Psoas muscle (tissue), 8 donors: Measurements from ENCODE around the gene CARMIL3. TPM values are rescaled to one million over a fixed set of nuclear protein-coding genes. Genes with fewer than 3 reads are reported as not detected.
A peak's percentile ranks its signal among the peaks of the same experiment; 100 is the strongest.
"Not testable (repeated sequence)": the region's sequence is repeated elsewhere in the genome, so short reads cannot be mapped to it uniquely, and the experiment has no call there.

Experiments
- ATAC-seq, 4 donors: fragments of 200-7000 bp; cut with Tn5 transposase; one replicate each; pipeline ENCODE4 v1.9.1; 2020; ENCODE audit warnings: moderate library complexity in 3 of 4, mild to moderate bottlenecking in 2 of 4
- DNase-seq, 2 donors: peaks; one replicate each; pipeline ENCODE4 v3.0.0-alpha.2; 2020
- H3K27ac ChIP-seq: fragments of 200-600 bp; one replicate; pipeline ENCODE4 v1.8.0; 2022
- H3K27me3 ChIP-seq, 3 donors: fragments of 200-600 bp in 1 of 3; one replicate each; pipeline versions ENCODE4 v1.6.1 to v1.8.0; 2013 to 2022; ENCODE audit warnings: low read length in 2 of 3, mild to moderate bottlenecking in 2 of 3, moderate library complexity in 1 of 3; ENCODE audit not compliant: insufficient read depth in 3 of 3
- H3K36me3 ChIP-seq, 2 donors: fragments of 200-600 bp in 1 of 2; one replicate each; pipeline versions ENCODE4 v1.6.1 to v1.8.0; 2013 to 2022; ENCODE audit warnings: low read depth in 1 of 2, mild to moderate bottlenecking in 1 of 2, moderate library complexity in 1 of 2; ENCODE audit not compliant: insufficient read depth in 1 of 2
- H3K4me1 ChIP-seq: fragments of 200-600 bp; one replicate; pipeline ENCODE4 v1.8.0; 2022
- H3K4me3 ChIP-seq: fragments of 200-600 bp; one replicate; pipeline ENCODE4 v1.8.0; 2022; ENCODE audit warnings: mild to moderate bottlenecking
- H3K9me3 ChIP-seq: fragments of 200-600 bp; one replicate; pipeline ENCODE4 v1.8.0; 2022
- WGBS, 3 donors: extraction: QIAGEN DNeasy Blood & Tissue Kit; methylation state at CpG; one replicate each; pipeline versions ENCODE4 v1.1.6 to v1.1.7; 2013; 5-methylcytosine and 5-hydroxymethylcytosine counted together
- intact Hi-C, 2 donors: fragments of 100-400 bp; cut with DNase I; formaldehyde crosslinking; loops; one replicate each; pipeline versions ENCODE4 v1.11.0 to v1.14.2; 2022
- polyA plus RNA-seq, 3 donors: library from polyadenylated mRNA; stranded (reverse); fragments of 200-250 nt; gene quantifications; one replicate each; pipeline ENCODE4 v1.2.3, GENCODE V29; 2013
- total RNA-seq, 4 donors: library from RNA; stranded (reverse); fragmentation: NEBNext Ultra II Directional in 2 of 4; extraction: Animal tissue kit (Norgen Biotek cat#: 25700) in 2 of 4; gene quantifications; one replicate each; pipeline versions ENCODE4 v1.2.1 to v1.2.4, GENCODE V29; 2021 to 2023
- TF ChIP-seq, protein P1 (sequence below): fragments of 200-600 bp; IDR thresholded peaks from one replicate; pipeline ENCODE4 v1.8.0; 2022; ENCODE audit warnings: antibody characterized with exemption
- donor health status: healthy with polysubstance abuse.
- donor health status: DM: no; HTN: no; CAD: no; lungs with moderate emphysema.
- donor health status: Bipolar disorder and iron deficiency.
- donor health status: healthy.
- donor health status: DM: yes; HTN: yes; CAD: no.
- donor health status: DM: no; HTN: no; CAD: no.
- donor health status: DM: no; HTN: no; CAD: no.
- donor health status: DM: yes; HTN: yes; CAD: no.

The CARMIL3 gene
- total and polyA plus RNA-seq, 7 donors = 0.04 to 0.19 (median 0.08) TPM; not detected in 2

DNA sequence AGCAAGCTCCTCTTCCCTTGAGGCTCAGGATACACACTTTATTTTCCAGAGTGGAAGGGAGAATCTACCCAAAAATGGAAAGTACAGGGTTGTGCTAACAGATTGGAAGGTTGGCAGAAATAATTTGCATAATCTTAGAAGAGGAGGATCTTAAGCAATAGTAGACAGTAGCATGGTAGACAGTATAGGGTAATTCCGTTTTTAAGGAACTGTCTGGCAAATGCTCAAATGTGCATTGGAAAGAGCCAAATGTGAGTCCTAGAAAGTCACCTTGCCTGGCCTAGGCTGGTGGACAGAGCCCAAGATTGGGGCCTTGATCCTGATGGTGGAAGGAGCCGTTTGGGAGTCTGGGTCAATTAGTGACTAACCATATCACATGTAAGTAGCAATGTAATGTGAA lies 13.1 kb upstream of the CARMIL3 start:
- TF ChIP-seq, protein P1, sequence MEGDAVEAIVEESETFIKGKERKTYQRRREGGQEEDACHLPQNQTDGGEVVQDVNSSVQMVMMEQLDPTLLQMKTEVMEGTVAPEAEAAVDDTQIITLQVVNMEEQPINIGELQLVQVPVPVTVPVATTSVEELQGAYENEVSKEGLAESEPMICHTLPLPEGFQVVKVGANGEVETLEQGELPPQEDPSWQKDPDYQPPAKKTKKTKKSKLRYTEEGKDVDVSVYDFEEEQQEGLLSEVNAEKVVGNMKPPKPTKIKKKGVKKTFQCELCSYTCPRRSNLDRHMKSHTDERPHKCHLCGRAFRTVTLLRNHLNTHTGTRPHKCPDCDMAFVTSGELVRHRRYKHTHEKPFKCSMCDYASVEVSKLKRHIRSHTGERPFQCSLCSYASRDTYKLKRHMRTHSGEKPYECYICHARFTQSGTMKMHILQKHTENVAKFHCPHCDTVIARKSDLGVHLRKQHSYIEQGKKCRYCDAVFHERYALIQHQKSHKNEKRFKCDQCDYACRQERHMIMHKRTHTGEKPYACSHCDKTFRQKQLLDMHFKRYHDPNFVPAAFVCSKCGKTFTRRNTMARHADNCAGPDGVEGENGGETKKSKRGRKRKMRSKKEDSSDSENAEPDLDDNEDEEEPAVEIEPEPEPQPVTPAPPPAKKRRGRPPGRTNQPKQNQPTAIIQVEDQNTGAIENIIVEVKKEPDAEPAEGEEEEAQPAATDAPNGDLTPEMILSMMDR = no peak
- DNase-seq (no peak), ATAC-seq (no peak)
- H3K36me3 ChIP-seq = no peaks in the 10 kb centered on the region
- no peaks in the 10 kb centered on the region for H3K9me3 ChIP-seq
- no peaks in the 10 kb centered on the region for H3K27me3 ChIP-seq
- intact Hi-C loops = no loop called here
- no peak overlapping the region for H3K27ac ChIP-seq
- WGBS, 3 donors = 86 to 92% (median 91%) methylated on average over 2 of the region's 2 CpGs
- peaks cover 3% of the 10 kb centered on the region for H3K4me1 ChIP-seq
- no peak overlapping the region for H3K4me3 ChIP-seq

DNA sequence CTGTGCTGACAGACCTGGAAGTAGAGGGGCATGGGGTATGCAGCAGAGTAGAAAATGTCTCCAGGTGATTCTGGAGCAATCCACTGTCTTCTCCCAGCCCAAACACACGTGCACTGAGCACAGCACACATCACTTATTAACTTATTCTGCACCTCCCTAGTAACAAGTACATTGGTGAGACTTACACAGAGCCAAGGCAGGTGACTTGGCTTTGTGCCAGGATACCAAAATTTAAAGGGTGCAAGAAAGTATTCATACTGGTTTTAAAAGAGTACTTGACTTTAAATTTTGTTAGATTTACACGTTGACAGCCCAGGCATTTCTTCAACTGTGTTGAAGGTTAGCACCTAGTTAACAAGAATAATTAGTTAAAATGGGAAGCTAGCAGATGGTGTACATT lies 11.1 kb upstream of the CARMIL3 start:
- TF ChIP-seq, protein P1 = no peak
- Histone ChIP-seq H3K4me1 (peaks cover 3% of the 10 kb centered on the region), H3K27ac (no peak overlapping the region), H3K4me3 (no peak overlapping the region), H3K27me3 (no peaks in the 10 kb centered on the region), H3K36me3 (no peaks in the 10 kb centered on the region), H3K9me3 (no peaks in the 10 kb centered on the region)
- ATAC-seq (no peak), DNase-seq (no peak)
- 43 to 59% (median 48%) methylated on average over 2 of the region's 2 CpGs for WGBS, 3 donors
- intact Hi-C loops = no loop called here

DNA sequence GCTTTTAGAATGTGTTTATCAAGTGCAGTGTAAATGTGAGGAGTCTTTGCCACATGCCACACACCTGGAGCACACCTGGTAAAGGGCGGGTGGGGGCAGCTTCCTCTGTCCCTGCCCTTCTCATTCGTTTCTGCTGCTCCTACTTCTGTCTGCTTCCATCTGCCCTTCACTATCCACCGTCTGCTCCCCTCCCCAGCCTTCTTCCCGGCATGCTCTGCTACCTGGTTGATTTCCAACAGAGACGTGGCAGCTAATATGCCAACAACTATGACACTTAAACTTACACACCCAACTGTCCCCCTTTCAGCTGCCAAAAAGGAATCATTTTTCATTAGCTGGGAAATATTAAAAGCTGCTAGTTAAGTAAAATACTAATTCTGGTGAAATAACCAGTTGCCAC lies 9.1 kb upstream of the CARMIL3 start:
- 33 to 36% (median 36%) methylated on average over 5 of the region's 5 CpGs for WGBS, 3 donors
- DNase-seq (no peak), ATAC-seq (peak in 3 of 4 donors; percentile 37 to 58 (median 44))
- TF ChIP-seq, protein P1 = no peak
- Histone ChIP-seq H3K9me3 (no peaks in the 10 kb centered on the region), H3K27ac (no peak overlapping the region), H3K4me3 (no peak overlapping the region), H3K4me1 (no peaks in the 10 kb centered on the region), H3K27me3 (no peaks in the 10 kb centered on the region), H3K36me3 (no peaks in the 10 kb centered on the region)
- intact Hi-C loops = no loop called here

DNA sequence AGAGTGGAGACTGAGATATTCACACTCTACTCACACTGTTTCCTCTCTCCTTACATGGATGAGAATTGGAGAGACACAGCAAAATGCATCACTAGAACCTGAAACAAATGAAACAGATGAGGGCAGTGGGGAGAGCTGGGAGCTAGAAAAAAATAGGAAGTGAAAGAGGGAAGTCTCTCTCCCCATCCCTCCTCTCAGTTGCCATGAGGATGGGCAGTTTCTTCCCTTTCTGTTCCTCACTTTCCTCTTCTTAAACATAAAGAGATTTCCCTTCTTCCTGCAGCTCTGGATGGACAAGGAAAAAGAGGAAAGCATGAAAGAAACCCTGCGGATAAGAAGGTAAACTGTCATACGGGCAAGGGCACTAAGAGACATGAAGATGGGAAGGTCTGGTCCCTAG lies 2.8 kb upstream of the CARMIL3 start:
- H3K27ac ChIP-seq, DNase-seq, ATAC-seq, H3K9me3 ChIP-seq, intact Hi-C loops, H3K36me3 ChIP-seq, H3K4me1 ChIP-seq, H3K4me3 ChIP-seq: not testable (repeated sequence)
- 76 to 92% (median 82%) methylated on average over 2 of the region's 2 CpGs for WGBS, 3 donors
- H3K27me3 ChIP-seq = peaks cover 0 to 22% (median 0%) of the 10 kb centered on the region in 3 donors

DNA sequence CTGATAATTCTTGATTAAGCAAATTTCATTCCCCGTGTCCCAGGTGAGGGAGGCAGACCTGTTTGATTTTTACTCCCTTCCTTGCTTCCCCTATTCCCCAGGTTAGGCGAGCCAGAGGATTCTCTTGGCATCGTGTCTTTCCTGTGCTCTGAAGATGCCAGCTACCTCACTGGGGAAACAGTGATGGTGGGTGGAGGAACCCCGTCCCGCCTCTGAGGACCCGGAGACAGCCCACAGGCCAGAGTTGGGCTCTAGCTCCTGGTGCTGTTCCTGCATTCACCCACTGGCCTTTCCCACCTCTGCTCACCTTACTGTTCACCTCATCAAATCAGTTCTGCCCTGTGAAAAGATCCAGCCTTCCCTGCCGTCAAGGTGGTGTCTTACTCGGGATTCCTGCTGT lies 1.1 kb upstream of the CARMIL3 start:
- DNase-seq, ATAC-seq, intact Hi-C loops, H3K4me1 ChIP-seq, H3K36me3 ChIP-seq, H3K27ac ChIP-seq, H3K9me3 ChIP-seq, H3K4me3 ChIP-seq: not testable (repeated sequence)
- peaks cover 0 to 34% (median 0%) of the 10 kb centered on the region in 3 donors for H3K27me3 ChIP-seq
- WGBS, 3 donors = 74 to 79% (median 74%) methylated on average over 8 of the region's 8 CpGs

DNA sequence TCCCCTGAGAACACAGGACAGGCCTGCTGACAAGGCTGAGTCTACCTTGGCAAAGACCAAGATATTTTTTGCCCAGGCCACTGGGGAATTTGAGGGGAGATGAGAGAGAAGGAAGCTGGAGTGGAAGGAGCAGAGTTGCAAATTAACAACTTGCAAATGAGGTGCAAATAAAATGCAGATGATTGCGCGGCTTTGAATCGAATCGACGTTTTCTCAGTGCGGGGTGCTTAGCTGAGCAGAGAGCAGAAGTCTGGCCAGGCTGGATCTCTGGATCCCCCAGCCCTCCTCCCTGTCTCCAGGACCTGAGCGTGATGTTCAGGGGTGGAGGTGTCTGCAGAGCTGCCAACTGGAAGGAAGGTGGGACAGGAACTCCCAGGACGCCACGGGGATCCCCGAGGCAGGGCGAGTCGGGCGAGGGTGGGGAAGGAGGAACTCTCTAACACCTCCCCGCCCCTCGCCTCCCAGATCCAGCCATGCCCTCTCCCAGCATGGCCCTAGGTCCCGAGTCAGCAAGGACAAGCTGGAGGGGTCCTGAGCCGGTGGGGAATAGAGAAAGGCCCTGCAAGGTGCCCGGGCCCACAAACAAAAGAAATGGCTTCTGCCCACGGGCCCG lies 527 bp upstream of the CARMIL3 start:
- Histone ChIP-seq H3K27me3 (peaks cover 0 to 38% (median 0%) of the 10 kb centered on the region in 3 donors), H3K36me3 (no peaks in the 10 kb centered on the region), H3K4me3 (peak overlapping the region; percentile 66), H3K9me3 (no peaks in the 10 kb centered on the region), H3K4me1 (peaks cover 10% of the 10 kb centered on the region), H3K27ac (no peak overlapping the region)
- ATAC-seq = peak in 3 of 4 donors; percentile 8 to 48 (median 17)
- intact Hi-C loops = no loop called here
- no peak for DNase-seq
- 26 to 32% (median 31%) methylated on average over 20 of the region's 20 CpGs for WGBS, 3 donors
- TF ChIP-seq, protein P1 = no peak
